ENCODE measurements around the gene C9orf40. TPM values are rescaled to one million over a fixed set of nuclear protein-coding genes. Genes with fewer than 3 reads are reported as not detected.

C9orf40 gene
- total RNA-seq, 1 donor from 2014 or later, result 3.2 TPM

- peak; percentile 7 for FAIRE-seq
- TF ChIP-seq CTCF (IDR thresholded peaks at IDR 0.05; ENCODE audit: insufficient read depth, low read length, severe bottlenecking), result no peak
- Histone ChIP-seq H3K4me3 (ENCODE audit: low read depth, low read length) (no peak overlapping the region), H3K36me3 (ENCODE audit: control insufficient read depth, insufficient read depth, low read length) (no peaks in the 10 kb centered on the region), H3K27me3 (ENCODE audit: control insufficient read depth, insufficient read depth, low read length) (no peaks in the 10 kb centered on the region)
- no peak for DNase-seq (ENCODE audit: low read depth)
Measured at GRCh38 chr9:74961496-74961895, 8.8 kb upstream of the C9orf40 start.

GRCh38 chr9:74960561-74960960 lies 7.8 kb upstream of the C9orf40 start:
- Histone ChIP-seq H3K27me3 (ENCODE audit: control insufficient read depth, insufficient read depth, low read length) (no peaks in the 10 kb centered on the region), H3K4me3 (ENCODE audit: low read depth, low read length) (no peak overlapping the region), H3K36me3 (ENCODE audit: control insufficient read depth, insufficient read depth, low read length) (no peaks in the 10 kb centered on the region)
- peak; percentile 90 for DNase-seq (ENCODE audit: low read depth)
- FAIRE-seq, result peak; percentile 62
- no peak for TF ChIP-seq CTCF (IDR thresholded peaks at IDR 0.05; ENCODE audit: insufficient read depth, low read length, severe bottlenecking)

- TF ChIP-seq CTCF (IDR thresholded peaks at IDR 0.05; ENCODE audit: insufficient read depth, low read length, severe bottlenecking), result no peak
- no peaks in the 10 kb centered on the region for H3K36me3 ChIP-seq (ENCODE audit: control insufficient read depth, insufficient read depth, low read length)
- H3K4me3 ChIP-seq (ENCODE audit: low read depth, low read length), result no peak overlapping the region
- no peak for FAIRE-seq
- no peak for DNase-seq (ENCODE audit: low read depth)
- no peaks in the 10 kb centered on the region for H3K27me3 ChIP-seq (ENCODE audit: control insufficient read depth, insufficient read depth, low read length)
Measured at GRCh38 chr9:74958587-74958986, 5.9 kb upstream of the C9orf40 start.

GRCh38 chr9:74953235-74953751 lies 581 bp upstream of the C9orf40 start:
- DNase-seq (ENCODE audit: low read depth) (no peak), FAIRE-seq (no peak)
- TF ChIP-seq CTCF (IDR thresholded peaks at IDR 0.05; ENCODE audit: insufficient read depth, low read length, severe bottlenecking), result no peak
- no peaks in the 10 kb centered on the region for H3K36me3 ChIP-seq (ENCODE audit: control insufficient read depth, insufficient read depth, low read length)
- H3K4me3 ChIP-seq (ENCODE audit: low read depth, low read length), result peak overlapping the region; percentile 93
- no peaks in the 10 kb centered on the region for H3K27me3 ChIP-seq (ENCODE audit: control insufficient read depth, insufficient read depth, low read length)

- H3K27me3 ChIP-seq (ENCODE audit: control insufficient read depth, insufficient read depth, low read length), result no peaks in the 10 kb centered on the region
- no peaks in the 10 kb centered on the region for H3K36me3 ChIP-seq (ENCODE audit: control insufficient read depth, insufficient read depth, low read length)
- DNase-seq (ENCODE audit: low read depth) (peak; percentile 17), FAIRE-seq (no peak)
- H3K4me3 ChIP-seq (ENCODE audit: low read depth, low read length), result peak overlapping the region; percentile 93
- no peak for TF ChIP-seq CTCF (IDR thresholded peaks at IDR 0.05; ENCODE audit: insufficient read depth, low read length, severe bottlenecking)
Measured at GRCh38 chr9:74951725-74952151, 974 bp downstream of the C9orf40 start.

GRCh38 chr9:74951107-74951720 lies 1.5 kb downstream of the C9orf40 start:
- FAIRE-seq, result no peak
- Histone ChIP-seq H3K27me3 (ENCODE audit: control insufficient read depth, insufficient read depth, low read length) (no peaks in the 10 kb centered on the region), H3K36me3 (ENCODE audit: control insufficient read depth, insufficient read depth, low read length) (no peaks in the 10 kb centered on the region), H3K4me3 (ENCODE audit: low read depth, low read length) (peak overlapping the region; percentile 93)
- no peak for TF ChIP-seq CTCF (IDR thresholded peaks at IDR 0.05; ENCODE audit: insufficient read depth, low read length, severe bottlenecking)
- no peak for DNase-seq (ENCODE audit: low read depth)
